ENCODE data around the gene HADHA.

DNA sequence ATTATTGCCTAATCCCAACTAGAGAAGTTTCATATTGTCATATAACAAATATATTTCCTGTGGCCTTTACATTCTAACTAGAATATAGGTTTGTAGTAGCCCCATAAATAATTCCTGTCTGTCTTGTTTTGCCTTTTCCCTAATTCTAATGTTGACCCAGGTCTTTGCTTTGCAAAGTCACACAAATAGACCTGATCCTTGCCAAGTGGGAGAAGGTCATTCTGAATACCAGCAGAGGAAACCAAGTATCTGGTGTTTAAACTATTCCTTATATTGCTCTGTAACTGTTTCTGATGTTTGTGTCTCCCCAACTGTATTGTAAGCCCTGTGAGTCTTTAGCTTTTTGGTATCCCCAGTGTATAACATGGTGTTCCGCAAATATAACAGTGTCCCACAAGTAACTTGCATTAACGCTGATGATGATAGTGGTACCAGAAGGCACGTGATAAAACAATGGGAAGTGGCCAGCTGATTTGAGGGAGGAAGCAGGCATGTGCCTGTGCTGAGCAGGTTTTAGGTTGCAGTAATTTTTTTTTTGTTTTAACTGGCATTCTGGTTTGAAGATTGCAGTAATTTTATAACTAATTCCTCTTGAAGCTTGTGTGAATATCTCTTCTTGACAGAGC, 11.4 kb upstream of the HADHA start:
- TF ChIP-seq, protein P1, sequence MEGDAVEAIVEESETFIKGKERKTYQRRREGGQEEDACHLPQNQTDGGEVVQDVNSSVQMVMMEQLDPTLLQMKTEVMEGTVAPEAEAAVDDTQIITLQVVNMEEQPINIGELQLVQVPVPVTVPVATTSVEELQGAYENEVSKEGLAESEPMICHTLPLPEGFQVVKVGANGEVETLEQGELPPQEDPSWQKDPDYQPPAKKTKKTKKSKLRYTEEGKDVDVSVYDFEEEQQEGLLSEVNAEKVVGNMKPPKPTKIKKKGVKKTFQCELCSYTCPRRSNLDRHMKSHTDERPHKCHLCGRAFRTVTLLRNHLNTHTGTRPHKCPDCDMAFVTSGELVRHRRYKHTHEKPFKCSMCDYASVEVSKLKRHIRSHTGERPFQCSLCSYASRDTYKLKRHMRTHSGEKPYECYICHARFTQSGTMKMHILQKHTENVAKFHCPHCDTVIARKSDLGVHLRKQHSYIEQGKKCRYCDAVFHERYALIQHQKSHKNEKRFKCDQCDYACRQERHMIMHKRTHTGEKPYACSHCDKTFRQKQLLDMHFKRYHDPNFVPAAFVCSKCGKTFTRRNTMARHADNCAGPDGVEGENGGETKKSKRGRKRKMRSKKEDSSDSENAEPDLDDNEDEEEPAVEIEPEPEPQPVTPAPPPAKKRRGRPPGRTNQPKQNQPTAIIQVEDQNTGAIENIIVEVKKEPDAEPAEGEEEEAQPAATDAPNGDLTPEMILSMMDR (IDR thresholded peaks at IDR 0.05) = no peak
- TF ChIP-seq POLR2AphosphoS5 (IDR thresholded peaks at IDR 0.05) (no peak), POLR2A (IDR thresholded peaks at IDR 0.05) (no peak)

Data from stomach (tissue), 4 donors.